ENCODE measurements around the gene TAS2R14. TPM values are rescaled to one million over a fixed set of nuclear protein-coding genes. Genes with fewer than 3 reads are reported as not detected.

TAS2R14 gene
- total RNA-seq, 4 donors from 2014 or later: 2.0 to 6.3 (median 5.8) TPM

GRCh38 chr12:10900972-10901371 is 38.1 kb downstream of the TAS2R14 start:
- DNase-seq (ENCODE audit: low spot score in 2 of 2): no peak
- peaks cover 0 to 20% (median 0%) of the 10 kb centered on the region in 3 donors for H3K36me3 ChIP-seq
- TF ChIP-seq POLR2A (IDR thresholded peaks at IDR 0.05) (no peak), CTCF (IDR thresholded peaks at IDR 0.05) (no peak), EP300 (IDR thresholded peaks at IDR 0.05) (no peak)
- 94 to 100% methylated on average over 1 of the region's 1 CpG for WGBS, 2 donors
- peaks cover 0 to 46% (median 20%) of the 10 kb centered on the region in 4 donors for H3K9me3 ChIP-seq
- no peak overlapping the region for H3K27ac ChIP-seq
- H3K27me3 ChIP-seq: no peaks in the 10 kb centered on the region
- no peak overlapping the region for H3K4me3 ChIP-seq
- no peaks in the 10 kb centered on the region for H3K4me1 ChIP-seq

GRCh38 chr12:10900530-10900929 is 38.5 kb downstream of the TAS2R14 start:
- WGBS, 2 donors: 80 to 100% methylated on average over 1 of the region's 1 CpG
- peaks cover 0 to 15% (median 0%) of the 10 kb centered on the region in 3 donors for H3K36me3 ChIP-seq
- peaks cover 0 to 41% (median 19%) of the 10 kb centered on the region in 4 donors for H3K9me3 ChIP-seq
- H3K27ac ChIP-seq: no peak overlapping the region
- no peaks in the 10 kb centered on the region for H3K4me1 ChIP-seq
- TF ChIP-seq POLR2A (IDR thresholded peaks at IDR 0.05): no peak
- TF ChIP-seq CTCF (IDR thresholded peaks at IDR 0.05): no peak
- TF ChIP-seq EP300 (IDR thresholded peaks at IDR 0.05): no peak
- H3K27me3 ChIP-seq: no peaks in the 10 kb centered on the region
- DNase-seq (ENCODE audit: low spot score in 2 of 2): no peak
- no peak overlapping the region for H3K4me3 ChIP-seq

- no peak for DNase-seq (ENCODE audit: low spot score in 2 of 2)
- H3K4me1 ChIP-seq: no peaks in the 10 kb centered on the region
- H3K36me3 ChIP-seq: peaks cover 0 to 12% (median 0%) of the 10 kb centered on the region in 3 donors
- no peaks in the 10 kb centered on the region for H3K27me3 ChIP-seq
- no peak overlapping the region for H3K4me3 ChIP-seq
- 89 to 92% methylated on average over 5 of the region's 5 CpGs for WGBS, 2 donors
- H3K9me3 ChIP-seq: peaks cover 0 to 5% (median 2%) of the 10 kb centered on the region in 4 donors
- no peak overlapping the region for H3K27ac ChIP-seq
- TF ChIP-seq EP300 (IDR thresholded peaks at IDR 0.05) (no peak), CTCF (IDR thresholded peaks at IDR 0.05) (no peak), POLR2A (IDR thresholded peaks at IDR 0.05) (no peak)
Observed at GRCh38 chr12:10896854-10897253, 42.2 kb downstream of the TAS2R14 start.

- peaks cover 0 to 5% (median 0%) of the 10 kb centered on the region in 3 donors for H3K36me3 ChIP-seq
- H3K27ac ChIP-seq: no peak overlapping the region
- no peaks in the 10 kb centered on the region for H3K27me3 ChIP-seq
- no peak overlapping the region for H3K4me3 ChIP-seq
- H3K9me3 ChIP-seq: no peaks in the 10 kb centered on the region
- WGBS, 2 donors: 76 to 87% methylated on average over 2 of the region's 2 CpGs
- no peak for TF ChIP-seq POLR2A (IDR thresholded peaks at IDR 0.05)
- TF ChIP-seq EP300 (IDR thresholded peaks at IDR 0.05): no peak
- no peak for TF ChIP-seq CTCF (IDR thresholded peaks at IDR 0.05)
- DNase-seq (ENCODE audit: low spot score in 2 of 2): no peak
- no peaks in the 10 kb centered on the region for H3K4me1 ChIP-seq
Observed at GRCh38 chr12:10891937-10892336, 47.1 kb downstream of the TAS2R14 start.

- Histone ChIP-seq H3K27me3 (no peaks in the 10 kb centered on the region), H3K36me3 (peaks cover 0 to 2% (median 0%) of the 10 kb centered on the region in 3 donors), H3K4me1 (no peaks in the 10 kb centered on the region), H3K4me3 (no peak overlapping the region), H3K9me3 (no peaks in the 10 kb centered on the region), H3K27ac (no peak overlapping the region)
- no peak for TF ChIP-seq CTCF (IDR thresholded peaks at IDR 0.05)
- no peak for TF ChIP-seq POLR2A (IDR thresholded peaks at IDR 0.05)
- TF ChIP-seq EP300 (IDR thresholded peaks at IDR 0.05): no peak
- DNase-seq (ENCODE audit: low spot score in 2 of 2): no peak
Observed at GRCh38 chr12:10889226-10889625, 49.8 kb downstream of the TAS2R14 start.

Other genes with a start within 250 kb of the TAS2R14 start
- 100 to 1,000 TPM; 264 to 714 (median 382) TPM for gene YBX3, start 215.9 kb downstream of the TAS2R14 start, total RNA-seq
- 1 to 10 TPM in 1 of 4 donors, not detected in 3; 1.5 TPM for gene TAS2R7, start 136.6 kb downstream of the TAS2R14 start, total RNA-seq
- not detected for gene TAS2R8, start 132.0 kb downstream of the TAS2R14 start, total RNA-seq
- not detected for gene TAS2R9, start 129.1 kb downstream of the TAS2R14 start, total RNA-seq
- gene TAS2R10, start 112.9 kb downstream of the TAS2R14 start, total RNA-seq: 1 to 10 TPM in 2 of 4 donors, under 1 TPM in 1, not detected in 1; 0.59 to 1.7 (median 1.5) TPM
- gene PRR4, start 89.8 kb downstream of the TAS2R14 start, total RNA-seq: 10 to 100 TPM in 1 of 4 donors, 1 to 10 TPM in 3; 2.2 to 11.4 (median 6.2) TPM
- 10 to 100 TPM; 45.1 to 54.3 (median 52.4) TPM for gene PRH1, start 55.0 kb downstream of the TAS2R14 start, total RNA-seq
- gene TAS2R13, start 29.7 kb downstream of the TAS2R14 start, total RNA-seq: 10 to 100 TPM in 1 of 4 donors, 1 to 10 TPM in 3; 1.8 to 11.6 (median 3.0) TPM
- 10 to 100 TPM in 1 of 4 donors, 1 to 10 TPM in 1, not detected in 2; 2.0 to 14.4 TPM for gene PRH2, start 10.0 kb downstream of the TAS2R14 start, total RNA-seq
- 1 to 10 TPM in 3 of 4 donors, under 1 TPM in 1; 0.84 to 5.1 (median 2.5) TPM for gene TAS2R50, start 47.6 kb upstream of the TAS2R14 start, total RNA-seq
- 1 to 10 TPM; 1.4 to 8.4 (median 5.9) TPM for gene TAS2R20, start 59.0 kb upstream of the TAS2R14 start, total RNA-seq
- 10 to 100 TPM in 2 of 4 donors, 1 to 10 TPM in 2; 7.3 to 14.9 (median 9.9) TPM for gene TAS2R19, start 83.4 kb upstream of the TAS2R14 start, total RNA-seq
- gene TAS2R31, start 92.1 kb upstream of the TAS2R14 start, total RNA-seq: 10 to 100 TPM; 10.3 to 17.3 (median 12.0) TPM
- gene TAS2R46, start 123.0 kb upstream of the TAS2R14 start, total RNA-seq: 10 to 100 TPM in 1 of 4 donors, 1 to 10 TPM in 3; 1.5 to 12.6 (median 1.8) TPM
- 1 to 10 TPM; 4.5 to 9.0 (median 5.0) TPM for gene TAS2R43, start 153.1 kb upstream of the TAS2R14 start, total RNA-seq
- 1 to 10 TPM; 4.9 to 9.0 (median 6.3) TPM for gene TAS2R30, start 195.4 kb upstream of the TAS2R14 start, total RNA-seq
- gene SMIM10L1, start 231.9 kb upstream of the TAS2R14 start, total RNA-seq: 1 to 10 TPM; 7.5 to 9.6 (median 8.1) TPM
- gene TAS2R42, start 247.7 kb upstream of the TAS2R14 start, total RNA-seq: not detected